HepG2 (cell line): ENCODE results near the gene PRPSAP1. TPM values are rescaled to one million over a fixed set of nuclear protein-coding genes. Genes with fewer than 3 reads are reported as not detected.
A peak's percentile ranks its signal among the peaks of the same experiment; 100 is the strongest.

ENCODE experiments used
- CREB1 ChIP-seq, 2 experiments: fragments of 450-650 bp in 1 of 2; IDR thresholded peaks; 2 replicates each; pipeline ENCODE4 v1.6.1; 2016 to 2017; ENCODE audit warnings: control low read depth in 1 of 2, mild to moderate bottlenecking in 1 of 2, missing compliant biosample characterization in 1 of 2, missing genetic modification characterization in 1 of 2
- EP300 ChIP-seq, 3 experiments: sonication (generic) in 1 of 3; formaldehyde crosslinking in 1 of 3; IDR thresholded peaks; 2 replicates each; pipeline versions ENCODE4 v1.5.1 to v1.6.1; 2011 to 2020; ENCODE audit warnings: low read depth in 2 of 3, low read length in 2 of 3, borderline replicate concordance in 1 of 3, improper control_type of control experiment in 1 of 3, mild to moderate bottlenecking in 1 of 3, missing genetic modification reagents in 1 of 3, moderate library complexity in 1 of 3
- FOXA1 ChIP-seq, 2 experiments: fragments of 450-650 bp in 1 of 2; sonication (generic) in 1 of 2; formaldehyde crosslinking in 1 of 2; IDR thresholded peaks; 2 replicates each; pipeline versions ENCODE4 v1.4.0 to v1.6.1; 2016 to 2020; ENCODE audit warnings: missing genetic modification reagents in 1 of 2
- GFI1 ChIP-seq: sonication (generic); formaldehyde crosslinking; IDR thresholded peaks from 2 replicates; pipeline ENCODE4 v1.5.0; 2020; ENCODE audit warnings: missing genetic modification reagents, mild to moderate bottlenecking, borderline replicate concordance
- HMG20A ChIP-seq: IDR thresholded peaks from 2 replicates; pipeline ENCODE4 v1.6.1; 2016; ENCODE audit warnings: borderline replicate concordance
- HOXA3 ChIP-seq: sonication (generic); formaldehyde crosslinking; IDR thresholded peaks from 2 replicates; pipeline ENCODE4 v1.5.0; 2020; ENCODE audit warnings: missing genetic modification reagents
- HOXA7 ChIP-seq: sonication (generic); formaldehyde crosslinking; IDR thresholded peaks from 2 replicates; pipeline ENCODE4 v1.8.1; 2022; ENCODE audit warnings: mild to moderate bottlenecking, missing genetic modification reagents, moderate library complexity
- MED1 ChIP-seq: sonication (generic); formaldehyde crosslinking; IDR thresholded peaks from 2 replicates; pipeline ENCODE4 v1.4.0; 2020; ENCODE audit warnings: missing genetic modification reagents
- MYC ChIP-seq: sonication (generic); formaldehyde crosslinking; IDR thresholded peaks from 2 replicates; pipeline ENCODE4 v1.9.0; 2021; ENCODE audit warnings: missing genetic modification reagents, borderline replicate concordance
- PAXIP1 ChIP-seq: sonication (generic); formaldehyde crosslinking; conservative IDR thresholded peaks from 2 replicates; pipeline ENCODE4 v1.4.0; 2020; ENCODE audit warnings: mild to moderate bottlenecking, missing genetic modification reagents, moderate library complexity
- RAD21 ChIP-seq: fragments of 450-650 bp; formaldehyde crosslinking; IDR thresholded peaks from 2 replicates; pipeline ENCODE4 v1.5.0; 2020; ENCODE audit warnings: mild to moderate bottlenecking
- RFX1 ChIP-seq: fragments of 450-650 bp; IDR thresholded peaks from 2 replicates; pipeline ENCODE4 v1.6.1; 2017
- ZBTB38 ChIP-seq: sonication (generic); formaldehyde crosslinking; IDR thresholded peaks from 2 replicates; pipeline ENCODE4 v1.5.1; 2020; ENCODE audit warnings: mild to moderate bottlenecking, missing genetic modification reagents
- ZMAT3 ChIP-seq: sonication (generic); formaldehyde crosslinking; conservative IDR thresholded peaks from 2 replicates; pipeline ENCODE4 v1.7.0; 2021; ENCODE audit warnings: missing genetic modification reagents
- ZNF121 ChIP-seq: sonication (generic); formaldehyde crosslinking; IDR thresholded peaks from 2 replicates; pipeline ENCODE4 v1.5.0; 2020; ENCODE audit warnings: mild to moderate bottlenecking, missing genetic modification reagents
- ZNF17 ChIP-seq: sonication (generic); formaldehyde crosslinking; IDR thresholded peaks from 2 replicates; pipeline ENCODE4 v1.5.0; 2020; ENCODE audit warnings: mild to moderate bottlenecking, missing genetic modification reagents
- ZNF264 ChIP-seq: sonication (generic); formaldehyde crosslinking; IDR thresholded peaks from 2 replicates; pipeline ENCODE4 v1.4.0; 2020; ENCODE audit warnings: missing genetic modification reagents
- ZNF292 ChIP-seq: sonication (generic); formaldehyde crosslinking; IDR thresholded peaks from 2 replicates; pipeline ENCODE4 v1.8.1; 2022; ENCODE audit warnings: mild to moderate bottlenecking, low read depth, missing genetic modification reagents, borderline replicate concordance
- ZNF512 ChIP-seq: sonication (generic); formaldehyde crosslinking; IDR thresholded peaks from 2 replicates; pipeline ENCODE4 v1.4.0; 2020; ENCODE audit warnings: mild to moderate bottlenecking, missing genetic modification reagents
- ZNF547 ChIP-seq: sonication (generic); formaldehyde crosslinking; IDR thresholded peaks from 2 replicates; pipeline ENCODE4 v1.5.1; 2020; ENCODE audit warnings: mild to moderate bottlenecking, missing genetic modification reagents
- ZNF891 ChIP-seq: sonication (generic); formaldehyde crosslinking; IDR thresholded peaks from 2 replicates; pipeline ENCODE4 v1.5.0; 2020; ENCODE audit warnings: mild to moderate bottlenecking, missing genetic modification reagents
- ZSCAN29 ChIP-seq: sonication (generic); formaldehyde crosslinking; conservative IDR thresholded peaks from 2 replicates; pipeline ENCODE4 v1.4.0; 2020; ENCODE audit warnings: mild to moderate bottlenecking, missing genetic modification reagents
- polyA plus RNA-seq, 8 experiments: library from polyadenylated mRNA; depleted of rRNA in 3 of 8; stranded (reverse) in 7 of 8; unstranded in 1 of 8; fragments of >200 nt; fragmentation: Illumina TruSeq in 4 of 8; extraction: Trizol in 4 of 8; gene quantifications; 2 replicates each; pipeline versions ENCODE4 v1.2.1 to v1.2.3, GENCODE V29; 2011 to 2016; ENCODE audit warnings: low read depth in 4 of 8, missing spikeins in 1 of 8, mixed read lengths in 1 of 8; ENCODE audit not compliant: insufficient read depth in 1 of 8
- total RNA-seq, 5 experiments: library from RNA; depleted of rRNA; stranded (reverse); fragments of >200 nt; fragmentation: Illumina TruSeq; extraction: Trizol; gene quantifications; 2 replicates each; pipeline ENCODE4 v1.2.3, GENCODE V29; 2016; ENCODE audit warnings: low read depth in 1 of 5

PRPSAP1 gene
- total and polyA plus RNA-seq, 2 of the 13 experiments (the other 11 are each of a cell fraction or from before 2014, with no cell fraction given), result 91.1 to 314 TPM

GRCh38 chr17:76356803-76357456, 3.2 kb upstream of the PRPSAP1 start (continued):
- TF ChIP-seq RFX1 (peak; percentile 42), CREB1 (IDR thresholded peaks at IDR 0.05) (no peak), CREB1 (CRISPR knock-in tag; IDR thresholded peaks at IDR 0.05) (0 out of 2 replicates have a peak, but pooled peaks have one; percentile 33), GFI1 (0 out of 2 replicates have a peak, but pooled peaks have one; percentile 21), ZNF264 (CRISPR knock-in tag) (no peak), RAD21 (CRISPR knock-in tag) (peak; percentile 5; the same call in 1 of the 2 replicates), PAXIP1 (CRISPR knock-in tag) (peak; percentile 36; the same call in 1 of the 2 replicates), FOXA1 (IDR thresholded peaks at IDR 0.05) (peak; percentile 76), FOXA1 (CRISPR knock-in tag; IDR thresholded peaks at IDR 0.05) (peak; percentile 93), ZNF512 (CRISPR knock-in tag) (no peak), ZNF17 (CRISPR knock-in tag) (no peak), HOXA3 (CRISPR knock-in tag) (peak; percentile 29; the same call in 1 of the 2 replicates), ZNF121 (CRISPR knock-in tag) (0 out of 2 replicates have a peak, but pooled peaks have one; percentile 26), ZMAT3 (CRISPR knock-in tag) (no peak), ZSCAN29 (0 out of 2 replicates have a peak, but pooled peaks have one; percentile 24), HOXA7 (CRISPR knock-in tag) (no peak), EP300 (IDR thresholded peaks at IDR 0.05; ENCODE audit: low read depth in 2 of 2, low read length in 2 of 2) (0 out of 4 replicates have a peak, but pooled peaks of 1 of the 2 experiments have one; percentile 4), EP300 (CRISPR knock-in tag; IDR thresholded peaks at IDR 0.05; ENCODE audit: borderline replicate concordance) (no peak), MYC (CRISPR knock-in tag) (0 out of 2 replicates have a peak, but pooled peaks have one; percentile 16), ZNF547 (CRISPR knock-in tag) (no peak), ZNF292 (0 out of 2 replicates have a peak, but pooled peaks have one; percentile 53), MED1 (CRISPR knock-in tag) (peak; percentile 30; the same call in 1 of the 2 replicates), HMG20A (0 out of 2 replicates have a peak, but pooled peaks have one; percentile 5), ZBTB38 (CRISPR knock-in tag) (no peak), ZNF891 (CRISPR knock-in tag) (no peak)
